Adipocyte (in vitro differentiated cells): ENCODE data around the gene KRT36.

ENCODE experiments used
- DNase-seq: peaks from one replicate; pipeline ENCODE4 v3.0.0-alpha.2; 2015; ENCODE audit warnings: low read depth
- H3K27me3 ChIP-seq: replicated peaks from 2 replicates; pipeline ENCODE4 v1.7.0; 2013; ENCODE audit warnings: mild to moderate bottlenecking, low read length, moderate library complexity; ENCODE audit not compliant: control insufficient read depth, insufficient read depth
- H3K36me3 ChIP-seq: 2 replicates; pipeline ENCODE4 v1.7.0; 2013; ENCODE audit warnings: low read length, mild to moderate bottlenecking, moderate library complexity; ENCODE audit not compliant: control insufficient read depth, insufficient read depth, severe bottlenecking
- H3K4me1 ChIP-seq: 2 replicates; pipeline ENCODE4 v1.7.0; 2013; ENCODE audit warnings: mild to moderate bottlenecking, low read length, moderate library complexity; ENCODE audit not compliant: control insufficient read depth, insufficient read depth
- H3K4me3 ChIP-seq: 2 replicates; pipeline ENCODE4 v1.7.0; 2013; ENCODE audit warnings: mild to moderate bottlenecking, low read length, moderate library complexity
- H3K9ac ChIP-seq: 2 replicates; pipeline ENCODE4 v1.7.0; 2013; ENCODE audit warnings: mild to moderate bottlenecking, low read length, moderate library complexity
- H3K9me3 ChIP-seq: 2 replicates; pipeline ENCODE4 v1.7.0; 2013; ENCODE audit warnings: mild to moderate bottlenecking, low read length, moderate library complexity; ENCODE audit not compliant: control insufficient read depth

Gene KRT36

GRCh38 chr17:41519501-41520224 is 30.0 kb upstream of the KRT36 start:
- H3K27me3 ChIP-seq = peaks cover 12% of the 10 kb centered on the region
- no peak overlapping the region for H3K4me3 ChIP-seq
- no peaks in the 10 kb centered on the region for H3K36me3 ChIP-seq
- H3K4me1 ChIP-seq = peaks cover 4% of the 10 kb centered on the region
- no peak overlapping the region for H3K9ac ChIP-seq
- no peak for DNase-seq
- H3K9me3 ChIP-seq = no peaks in the 10 kb centered on the region

- Histone ChIP-seq H3K4me1 (peaks cover 4% of the 10 kb centered on the region), H3K36me3 (no peaks in the 10 kb centered on the region), H3K9me3 (no peaks in the 10 kb centered on the region), H3K4me3 (no peak within 1 kb of the TSS), H3K9ac (no peak within 1 kb of the TSS), H3K27me3 (peaks cover 15% of the 10 kb centered on the region)
- DNase-seq = no peak
Measured at GRCh38 chr17:41518789-41519449, 29.2 kb upstream of the KRT36 start, which contains the start of gene KRT15. Gene KRT15 (minus strand): TSS chr17:41518890. CDS start chr17:41518827, 63 bp downstream.

- Histone ChIP-seq H3K4me3 (no peak overlapping the region), H3K4me1 (peaks cover 4% of the 10 kb centered on the region), H3K9ac (no peak overlapping the region), H3K36me3 (no peaks in the 10 kb centered on the region), H3K27me3 (peaks cover 18% of the 10 kb centered on the region), H3K9me3 (no peaks in the 10 kb centered on the region)
- DNase-seq = no peak
Measured at GRCh38 chr17:41518031-41518430, 28.3 kb upstream of the KRT36 start.

GRCh38 chr17:41516830-41517283 is 27.1 kb upstream of the KRT36 start:
- H3K36me3 ChIP-seq = no peaks in the 10 kb centered on the region

GRCh38 chr17:41516147-41516829 is 26.6 kb upstream of the KRT36 start:
- no peak overlapping the region for H3K4me3 ChIP-seq
- no peak overlapping the region for H3K9ac ChIP-seq
- H3K36me3 ChIP-seq = no peaks in the 10 kb centered on the region
- H3K9me3 ChIP-seq = no peaks in the 10 kb centered on the region
- H3K4me1 ChIP-seq = no peaks in the 10 kb centered on the region
- DNase-seq = no peak
- H3K27me3 ChIP-seq = peaks cover 20% of the 10 kb centered on the region

More at GRCh38 chr17:41516830-41517283, 27.1 kb upstream of the KRT36 start:
- H3K9me3 ChIP-seq = no peaks in the 10 kb centered on the region
- peaks cover 4% of the 10 kb centered on the region for H3K4me1 ChIP-seq
- H3K9ac ChIP-seq = no peak overlapping the region
- no peak overlapping the region for H3K4me3 ChIP-seq
- no peak for DNase-seq
- H3K27me3 ChIP-seq = peaks cover 18% of the 10 kb centered on the region

- no peak overlapping the region for H3K4me3 ChIP-seq
- no peaks in the 10 kb centered on the region for H3K4me1 ChIP-seq
- no peaks in the 10 kb centered on the region for H3K36me3 ChIP-seq
- H3K9ac ChIP-seq = no peak overlapping the region
- H3K27me3 ChIP-seq = peaks cover 33% of the 10 kb centered on the region
- no peak for DNase-seq
- H3K9me3 ChIP-seq = no peaks in the 10 kb centered on the region
Measured at GRCh38 chr17:41513168-41513547, 23.4 kb upstream of the KRT36 start.

GRCh38 chr17:41512546-41513167 is 22.9 kb upstream of the KRT36 start:
- DNase-seq = no peak
- Histone ChIP-seq H3K9ac (no peak overlapping the region), H3K9me3 (no peaks in the 10 kb centered on the region), H3K4me1 (no peaks in the 10 kb centered on the region), H3K27me3 (peaks cover 33% of the 10 kb centered on the region), H3K4me3 (no peak overlapping the region), H3K36me3 (no peaks in the 10 kb centered on the region)

- Histone ChIP-seq H3K27me3 (peaks cover 27% of the 10 kb centered on the region), H3K9me3 (no peaks in the 10 kb centered on the region), H3K36me3 (no peaks in the 10 kb centered on the region), H3K4me3 (no peak overlapping the region), H3K4me1 (no peaks in the 10 kb centered on the region), H3K9ac (no peak overlapping the region)
- DNase-seq = no peak
Measured at GRCh38 chr17:41511716-41512115, 22.0 kb upstream of the KRT36 start.

- Histone ChIP-seq H3K36me3 (no peaks in the 10 kb centered on the region), H3K9me3 (no peaks in the 10 kb centered on the region), H3K9ac (no peak overlapping the region), H3K4me1 (no peaks in the 10 kb centered on the region), H3K27me3 (peaks cover 27% of the 10 kb centered on the region), H3K4me3 (no peak overlapping the region)
- no peak for DNase-seq
Measured at GRCh38 chr17:41511116-41511515, 21.4 kb upstream of the KRT36 start.

- Histone ChIP-seq H3K9ac (no peak overlapping the region), H3K4me1 (no peaks in the 10 kb centered on the region), H3K36me3 (no peaks in the 10 kb centered on the region), H3K27me3 (peaks cover 27% of the 10 kb centered on the region), H3K4me3 (no peak overlapping the region), H3K9me3 (no peaks in the 10 kb centered on the region)
- DNase-seq = no peak
Measured at GRCh38 chr17:41510251-41511065, 20.7 kb upstream of the KRT36 start.
